Measurements from ENCODE around the gene CKAP2. TPM values are rescaled to one million over a fixed set of nuclear protein-coding genes. Genes with fewer than 3 reads are reported as not detected.
"Not testable (repeated sequence)": the region's sequence is repeated elsewhere in the genome, so short reads cannot be mapped to it uniquely, and the experiment has no call there.

Gene CKAP2
- total RNA-seq, 1 donor from 2014 or later, result 1.2 TPM

DNA sequence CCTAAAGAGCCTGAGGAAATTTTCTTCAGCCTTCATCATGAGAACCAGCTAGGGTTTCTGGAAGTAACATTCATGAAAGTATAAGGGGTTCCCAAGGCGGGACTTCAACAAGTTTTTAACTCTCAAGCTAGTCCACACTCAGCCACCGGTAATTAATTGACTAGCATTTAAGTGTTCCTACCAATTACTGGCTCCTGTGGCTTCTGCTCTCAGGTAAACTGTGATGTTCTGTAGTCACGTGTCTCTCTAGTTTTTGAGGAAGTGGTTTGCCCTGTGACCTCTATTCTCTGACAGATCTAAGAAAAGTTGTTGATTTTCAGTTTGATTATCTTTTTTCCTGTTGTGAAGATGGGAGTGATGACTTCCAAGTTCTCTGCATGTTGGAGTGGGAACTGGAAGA lies 42.7 kb downstream of the CKAP2 start:
- H3K27ac ChIP-seq; H3K4me3 ChIP-seq; H3K4me1 ChIP-seq; H3K9me3 ChIP-seq; H3K27me3 ChIP-seq; DNase-seq (ENCODE audit: low spot score in 2 of 2); H3K36me3 ChIP-seq; intact Hi-C loops (cut with DNase I): not testable (repeated sequence)

DNA sequence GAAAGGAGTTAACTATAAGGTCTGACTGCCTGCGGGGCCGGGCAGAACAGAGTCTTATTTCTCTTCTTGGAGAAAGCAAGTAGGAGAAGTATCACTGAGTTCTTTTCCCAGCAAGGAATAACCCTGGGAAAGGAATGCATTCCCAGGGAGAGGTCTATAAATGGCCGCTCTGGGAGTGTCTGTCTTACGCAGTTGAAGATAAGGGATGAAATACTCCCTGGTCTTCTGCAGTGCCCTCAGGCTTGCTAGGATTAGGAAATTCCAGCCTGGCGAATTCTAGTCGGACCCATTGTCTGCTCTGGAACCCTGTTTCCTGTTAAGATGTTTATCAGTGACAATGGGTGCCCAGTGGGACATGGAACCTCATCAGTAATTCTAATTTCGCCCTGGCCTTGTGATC lies 47.0 kb downstream of the CKAP2 start:
- H3K36me3 ChIP-seq; H3K4me3 ChIP-seq; H3K4me1 ChIP-seq; DNase-seq (ENCODE audit: low spot score in 2 of 2); intact Hi-C loops (cut with DNase I); H3K27ac ChIP-seq; H3K27me3 ChIP-seq: not testable (repeated sequence)
- peaks cover 0 to 10% of the 10 kb centered on the region in 2 donors for H3K9me3 ChIP-seq

DNA sequence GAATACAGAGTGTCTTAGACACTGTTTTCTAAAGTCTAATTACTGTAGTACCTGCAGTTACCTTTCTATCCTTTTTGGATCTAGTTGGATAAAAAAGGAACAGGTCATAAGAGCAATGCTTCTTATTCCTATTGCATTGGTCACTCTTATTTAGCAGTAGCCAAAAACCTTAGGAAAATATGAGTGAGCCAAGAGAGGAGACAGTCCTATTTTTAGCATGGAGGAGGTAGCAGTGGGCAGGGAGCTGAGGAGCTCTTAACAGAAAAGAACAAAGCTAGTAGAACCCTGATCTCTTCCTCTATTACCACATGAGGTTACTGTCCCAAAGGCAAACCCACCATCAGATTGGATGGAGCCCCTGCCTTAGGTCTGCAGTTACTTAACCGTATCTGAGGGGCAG lies 50.6 kb downstream of the CKAP2 start:
- DNase-seq (ENCODE audit: low spot score in 2 of 2); H3K27me3 ChIP-seq; intact Hi-C loops (cut with DNase I); H3K36me3 ChIP-seq; H3K4me1 ChIP-seq; H3K27ac ChIP-seq; H3K4me3 ChIP-seq: not testable (repeated sequence)
- H3K9me3 ChIP-seq, result peaks cover 0 to 10% of the 10 kb centered on the region in 2 donors

DNA sequence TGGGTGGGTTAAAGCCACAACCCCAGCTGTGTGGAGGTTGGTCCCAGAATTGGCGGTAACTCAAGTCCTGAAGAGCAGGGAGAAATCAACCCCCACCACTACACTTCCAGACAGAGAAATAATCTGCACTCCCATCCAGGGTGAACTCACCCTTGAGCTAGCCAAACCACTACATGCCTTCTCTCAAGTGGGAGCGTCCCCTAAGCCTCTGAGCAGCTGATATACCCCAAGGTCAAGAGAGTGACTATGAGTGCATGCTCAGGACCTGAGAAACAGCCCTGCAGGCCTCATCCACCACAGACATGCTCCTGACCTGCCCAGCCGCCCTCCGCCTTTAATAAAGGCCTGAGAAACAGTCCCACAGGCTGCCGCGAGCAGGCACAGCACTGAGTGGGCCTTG lies 54.3 kb downstream of the CKAP2 start:
- H3K9me3 ChIP-seq; H3K27me3 ChIP-seq; H3K4me1 ChIP-seq; H3K27ac ChIP-seq; DNase-seq (ENCODE audit: low spot score in 2 of 2); H3K36me3 ChIP-seq; intact Hi-C loops (cut with DNase I); H3K4me3 ChIP-seq: not testable (repeated sequence)

DNA sequence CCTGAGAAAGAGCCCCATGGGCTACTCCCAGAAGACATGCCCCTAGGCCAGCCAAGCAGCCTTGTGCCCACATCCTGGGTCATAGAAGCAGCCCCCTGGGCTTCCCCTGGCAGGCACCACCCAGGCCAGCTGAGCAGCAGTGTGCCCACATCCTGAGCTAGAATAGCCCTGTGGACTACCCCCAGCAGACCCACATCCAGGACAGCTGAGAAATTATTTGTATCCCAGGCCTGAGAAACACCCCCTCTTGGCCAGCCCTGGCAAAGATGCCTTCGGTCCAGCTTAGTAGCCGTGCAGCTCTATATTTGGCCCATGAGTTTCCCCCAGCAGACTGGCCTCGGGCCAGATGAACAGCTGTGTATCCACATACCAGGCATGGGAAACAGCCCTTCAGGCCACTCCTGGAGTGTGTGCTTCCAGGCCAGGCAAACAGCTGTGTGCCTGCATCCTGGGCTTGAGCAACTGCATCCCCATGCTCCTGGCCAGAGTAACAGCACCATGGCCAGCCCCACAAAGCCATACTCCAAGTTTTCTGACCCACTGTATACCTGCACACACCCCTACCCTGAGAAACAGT lies 55.0 kb downstream of the CKAP2 start:
- intact Hi-C loops (cut with DNase I); DNase-seq (ENCODE audit: low spot score in 2 of 2); H3K27ac ChIP-seq; H3K36me3 ChIP-seq; H3K9me3 ChIP-seq; H3K27me3 ChIP-seq; H3K4me3 ChIP-seq; H3K4me1 ChIP-seq: not testable (repeated sequence)

DNA sequence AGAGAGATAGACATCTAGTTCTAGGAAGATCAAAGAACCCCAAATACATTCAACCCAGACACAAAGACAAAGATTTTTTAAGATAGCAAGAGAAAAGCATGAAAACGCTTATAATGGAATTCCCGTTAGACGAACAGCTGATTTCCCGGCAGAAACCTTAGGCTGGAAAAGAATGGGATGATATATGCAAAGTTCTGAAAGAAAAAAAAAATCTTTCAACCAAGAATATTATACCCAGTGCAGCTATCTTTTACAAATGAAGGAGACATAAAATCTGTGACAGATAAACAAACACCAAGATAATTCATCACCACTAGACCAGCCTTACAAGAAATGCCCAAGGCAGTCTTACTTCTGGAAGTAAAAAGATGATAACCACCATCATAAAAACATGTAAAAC lies 56.3 kb downstream of the CKAP2 start:
- H3K9me3 ChIP-seq; DNase-seq (ENCODE audit: low spot score in 2 of 2); H3K36me3 ChIP-seq; H3K27me3 ChIP-seq; H3K27ac ChIP-seq; H3K4me3 ChIP-seq; H3K4me1 ChIP-seq; intact Hi-C loops (cut with DNase I): not testable (repeated sequence)

DNA sequence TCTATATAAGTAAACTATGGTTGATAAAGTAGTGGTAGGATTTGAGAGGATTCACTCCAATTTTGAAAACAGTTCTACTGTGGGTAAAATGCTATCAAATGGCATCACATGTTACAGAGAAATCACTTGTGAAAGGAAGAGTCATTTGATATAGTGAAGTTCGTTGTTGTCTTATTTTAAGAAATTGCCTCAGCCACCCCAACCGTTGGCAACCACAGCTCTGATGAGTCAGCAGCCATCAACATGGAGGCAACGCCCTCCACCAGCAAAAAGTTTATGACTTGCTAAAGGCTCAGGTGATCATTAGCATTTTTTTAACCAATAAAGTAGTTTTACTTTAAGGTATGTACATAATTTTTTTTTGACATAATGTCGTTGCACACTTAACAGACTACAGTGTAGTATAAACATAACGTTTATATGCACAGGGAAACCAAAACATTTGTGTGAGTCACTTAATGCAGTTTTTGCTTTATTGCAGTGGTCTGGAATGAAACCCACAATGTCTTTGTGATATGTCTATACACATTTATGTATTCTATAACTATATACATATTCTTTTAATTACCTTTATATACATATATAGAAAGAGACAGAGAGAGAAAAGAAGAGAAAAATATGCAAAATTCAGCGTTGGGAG lies 58.8 kb downstream of the CKAP2 start:
- intact Hi-C loops (cut with DNase I); H3K9me3 ChIP-seq: not testable (repeated sequence)

DNA sequence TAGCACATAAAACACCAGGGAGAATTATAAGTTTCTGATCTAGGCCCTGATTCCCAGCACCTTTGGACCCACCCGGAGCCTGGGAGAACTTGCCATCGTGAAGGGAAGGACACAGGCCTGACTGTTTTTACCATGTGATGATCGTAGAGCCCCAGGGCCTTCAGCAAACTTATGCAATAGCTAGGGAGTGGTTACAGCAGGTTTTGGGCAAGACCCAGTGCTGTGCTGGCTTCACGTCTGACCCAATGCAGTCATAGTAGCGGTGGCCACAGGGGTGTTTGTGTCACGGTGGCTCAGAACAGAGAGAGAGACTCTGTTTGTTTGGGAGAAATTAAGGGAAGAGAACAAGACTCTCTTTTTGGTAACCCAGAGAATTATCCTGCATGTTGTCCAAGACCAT lies 68.0 kb downstream of the CKAP2 start:
- H3K36me3 ChIP-seq; H3K27me3 ChIP-seq; H3K27ac ChIP-seq; H3K4me3 ChIP-seq; intact Hi-C loops (cut with DNase I); DNase-seq (ENCODE audit: low spot score in 2 of 2); H3K9me3 ChIP-seq; H3K4me1 ChIP-seq: not testable (repeated sequence)

More for the DNA sequence above, 58.8 kb downstream of the CKAP2 start:
- not testable (repeated sequence) for H3K4me1 ChIP-seq; H3K27ac ChIP-seq; H3K27me3 ChIP-seq; H3K36me3 ChIP-seq; DNase-seq (ENCODE audit: low spot score in 2 of 2); H3K4me3 ChIP-seq

Other genes with a start within 250 kb of the CKAP2 start
- 27.4 TPM for gene THSD1, start 49.3 kb upstream of the CKAP2 start, total RNA-seq
- 69.3 TPM for gene VPS36, start 4.8 kb upstream of the CKAP2 start, total RNA-seq
- gene HNRNPA1L2, start 187.0 kb downstream of the CKAP2 start, total RNA-seq, result 0.32 TPM
- gene SUGT1, start 197.4 kb downstream of the CKAP2 start, total RNA-seq, result 8.8 TPM

All from ascending aorta (tissue), 2 donors.